GM19463 (cell line): Measurements from ENCODE around the gene CTIF.

Source experiments
- ATAC-seq: cut with Tn5 transposase; IDR thresholded peaks from one replicate; pipeline ENCODE4 v1.9.1; 2021; ENCODE audit warnings: mild to moderate bottlenecking, moderate library complexity; ENCODE audit not compliant: unreplicated experiment

The CTIF gene

GRCh38 chr18:48573632-48574283 is 34.9 kb downstream of the CTIF start:
- ATAC-seq: no peak

GRCh38 chr18:48574667-48575300 is 36.0 kb downstream of the CTIF start:
- no peak for ATAC-seq

- no peak for ATAC-seq
These were observed 36.4 kb downstream of the CTIF start for GRCh38 chr18:48575301-48575657.

GRCh38 chr18:48575658-48576456 is 37.0 kb downstream of the CTIF start:
- ATAC-seq: no peak

GRCh38 chr18:48576457-48576771 is 37.6 kb downstream of the CTIF start:
- ATAC-seq: no peak

- ATAC-seq: no peak
These were observed 38.8 kb downstream of the CTIF start for GRCh38 chr18:48577478-48578190.

- ATAC-seq: no peak
These were observed 39.5 kb downstream of the CTIF start for GRCh38 chr18:48578289-48578688.

- ATAC-seq: no peak
These were observed 41.2 kb downstream of the CTIF start for GRCh38 chr18:48580066-48580465.

- no peak for ATAC-seq
These were observed 42.0 kb downstream of the CTIF start for GRCh38 chr18:48580782-48581181.

DNA sequence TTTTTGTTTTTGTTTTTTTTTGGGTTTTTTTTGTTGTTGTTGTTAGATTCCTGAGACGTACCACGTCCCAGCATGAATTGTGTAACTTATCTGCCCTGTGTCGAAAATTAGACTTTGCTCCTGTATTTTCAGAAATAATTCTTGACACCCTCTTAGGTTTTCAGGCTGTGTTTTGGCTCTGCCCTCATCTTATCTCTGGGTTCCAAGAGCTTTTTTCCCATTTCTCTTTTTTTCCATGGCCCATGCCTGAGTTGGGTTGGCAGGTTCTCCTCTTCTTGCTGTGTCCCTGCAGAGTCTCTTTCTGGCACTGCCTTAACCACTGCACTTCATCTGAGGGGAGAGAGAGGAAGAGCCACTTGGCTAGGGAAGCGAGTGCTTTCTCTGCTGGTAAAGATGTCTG is 42.4 kb downstream of the CTIF start:
- no peak for ATAC-seq

DNA sequence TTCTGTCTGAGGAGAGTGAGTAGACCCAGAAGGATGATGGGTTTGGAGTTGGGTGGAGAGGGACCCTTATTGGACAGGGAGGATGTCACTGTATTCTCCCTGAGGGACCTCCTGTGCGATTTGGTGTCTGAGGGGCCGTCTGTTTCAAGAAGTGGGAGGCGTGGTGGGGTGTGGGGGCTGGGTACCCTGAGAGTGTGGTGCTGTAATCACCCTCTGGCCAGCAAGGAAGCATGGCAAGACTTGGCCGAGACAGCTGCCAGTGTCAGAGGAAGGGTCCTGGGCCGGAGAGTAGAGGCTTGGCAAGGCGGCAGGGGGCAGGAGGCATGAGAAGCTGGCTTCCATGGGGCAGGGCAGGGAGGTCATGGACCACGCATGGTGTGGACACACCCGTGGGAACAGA is 43.1 kb downstream of the CTIF start:
- ATAC-seq: no peak

DNA sequence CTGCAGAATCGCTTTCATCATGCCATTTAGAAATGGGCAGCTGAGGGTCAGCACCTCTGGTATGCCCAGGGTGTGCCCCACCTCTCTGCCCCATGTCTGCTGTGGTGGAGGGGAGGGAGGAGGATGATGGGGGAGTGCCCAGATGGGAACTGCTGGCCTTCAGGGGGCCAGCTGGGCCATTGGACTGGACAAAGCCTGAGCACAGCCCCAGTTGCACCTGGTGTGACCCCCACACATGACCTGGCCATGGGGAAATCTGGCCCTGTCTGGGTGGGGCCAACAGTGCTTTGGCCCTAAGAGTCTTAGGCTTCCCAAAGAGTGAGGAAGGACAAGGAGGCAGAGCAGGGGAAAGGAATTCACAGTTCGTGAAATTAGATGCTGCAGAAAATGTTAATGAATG is 44.1 kb downstream of the CTIF start:
- ATAC-seq: no peak

- ATAC-seq: no peak
These were observed 44.7 kb downstream of the CTIF start for GRCh38 chr18:48583573-48583972.

GRCh38 chr18:48589797-48590519 is 51.1 kb downstream of the CTIF start:
- ATAC-seq: no peak

DNA sequence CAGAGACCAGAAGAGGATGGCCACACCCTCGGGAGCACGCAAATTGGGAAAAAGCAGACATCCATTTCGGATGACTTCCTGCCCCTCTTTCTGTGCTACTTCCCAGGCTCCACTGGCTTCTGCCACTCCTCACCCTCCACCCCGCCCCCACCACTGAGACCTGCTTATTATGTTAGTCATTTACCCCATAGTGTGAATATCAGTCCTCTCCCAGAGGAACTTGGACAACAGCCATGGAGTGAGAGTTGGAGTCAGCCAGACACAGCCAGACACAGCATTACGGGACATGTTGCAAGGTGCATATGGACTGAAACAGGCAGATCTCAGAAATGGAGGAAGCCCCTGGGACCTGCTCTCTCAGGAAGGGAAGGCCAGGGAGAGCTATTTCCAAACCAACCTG is 51.8 kb downstream of the CTIF start:
- ATAC-seq: no peak

- no peak for ATAC-seq
These were observed 53.8 kb downstream of the CTIF start for GRCh38 chr18:48592540-48593171.

- no peak for ATAC-seq
These were observed 55.8 kb downstream of the CTIF start for GRCh38 chr18:48594471-48595094.

- no peak for ATAC-seq
These were observed 56.9 kb downstream of the CTIF start for GRCh38 chr18:48595703-48596218.

- no peak for ATAC-seq
These were observed 58.3 kb downstream of the CTIF start for GRCh38 chr18:48597110-48597509.

- ATAC-seq: no peak
These were observed 58.8 kb downstream of the CTIF start for GRCh38 chr18:48597671-48598070.
